LHCN-M2 (cell line): ENCODE measurements around the gene SGMS1. TPM values are rescaled to one million over a fixed set of nuclear protein-coding genes. Genes with fewer than 3 reads are reported as not detected.
"Not testable (repeated sequence)": the region's sequence is repeated elsewhere in the genome, so short reads cannot be mapped to it uniquely, and the experiment has no call there.

ENCODE experiments used
- DNase-seq: peaks from one replicate; pipeline ENCODE4 v3.0.0-alpha.2; 2012; ENCODE audit warnings: low read depth
- total RNA-seq: library from RNA; depleted of rRNA; stranded (reverse); fragments of >200 nt; gene quantifications from 2 replicates; pipeline ENCODE4 v1.2.3, GENCODE V29; 2014

The SGMS1 gene
- total RNA-seq, 1 experiment from 2014 or later, result 32.6 TPM

DNA sequence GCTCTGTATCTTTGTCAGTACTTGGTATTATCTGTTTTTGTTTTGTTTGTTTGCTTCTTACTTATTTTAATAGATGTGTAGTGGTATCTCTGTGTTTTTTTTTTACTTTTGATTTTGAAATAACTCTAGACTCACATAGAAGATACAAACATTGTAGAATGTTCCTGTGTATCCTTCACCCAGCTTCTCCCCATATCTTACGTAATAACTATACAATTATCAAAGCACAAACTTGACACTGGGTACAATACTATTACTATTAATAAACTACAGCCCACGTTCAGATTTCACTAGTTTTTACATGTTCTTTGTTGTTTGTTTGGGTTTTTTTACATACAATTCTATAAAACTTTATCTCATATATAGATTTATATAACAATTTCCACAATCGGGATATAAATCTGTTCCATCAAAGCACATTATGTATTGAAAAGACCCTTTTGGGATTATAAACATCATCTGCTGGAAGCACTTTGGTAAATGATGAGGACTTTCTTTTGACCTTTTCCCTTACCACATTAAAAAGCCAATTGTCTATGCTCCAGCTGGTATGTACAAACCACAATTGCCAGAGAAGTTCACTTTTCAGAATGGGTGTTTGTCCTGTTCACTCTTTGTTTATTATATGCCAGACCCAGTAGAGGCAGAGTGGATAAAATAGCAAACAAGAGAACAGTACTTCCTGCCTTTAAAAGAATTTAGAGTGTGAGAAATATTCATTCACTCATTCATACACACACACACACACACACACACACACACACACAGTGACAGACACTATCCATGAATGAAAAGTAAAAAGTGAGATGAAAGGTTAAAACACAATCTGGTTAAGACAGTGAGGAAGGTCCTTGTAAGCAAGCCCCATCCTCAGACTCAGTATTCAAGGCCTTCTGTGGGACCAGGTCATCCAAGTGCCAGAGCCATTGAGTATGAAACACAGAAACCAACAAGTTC, 113.0 kb downstream of the SGMS1 start:
- no peak for DNase-seq

DNA sequence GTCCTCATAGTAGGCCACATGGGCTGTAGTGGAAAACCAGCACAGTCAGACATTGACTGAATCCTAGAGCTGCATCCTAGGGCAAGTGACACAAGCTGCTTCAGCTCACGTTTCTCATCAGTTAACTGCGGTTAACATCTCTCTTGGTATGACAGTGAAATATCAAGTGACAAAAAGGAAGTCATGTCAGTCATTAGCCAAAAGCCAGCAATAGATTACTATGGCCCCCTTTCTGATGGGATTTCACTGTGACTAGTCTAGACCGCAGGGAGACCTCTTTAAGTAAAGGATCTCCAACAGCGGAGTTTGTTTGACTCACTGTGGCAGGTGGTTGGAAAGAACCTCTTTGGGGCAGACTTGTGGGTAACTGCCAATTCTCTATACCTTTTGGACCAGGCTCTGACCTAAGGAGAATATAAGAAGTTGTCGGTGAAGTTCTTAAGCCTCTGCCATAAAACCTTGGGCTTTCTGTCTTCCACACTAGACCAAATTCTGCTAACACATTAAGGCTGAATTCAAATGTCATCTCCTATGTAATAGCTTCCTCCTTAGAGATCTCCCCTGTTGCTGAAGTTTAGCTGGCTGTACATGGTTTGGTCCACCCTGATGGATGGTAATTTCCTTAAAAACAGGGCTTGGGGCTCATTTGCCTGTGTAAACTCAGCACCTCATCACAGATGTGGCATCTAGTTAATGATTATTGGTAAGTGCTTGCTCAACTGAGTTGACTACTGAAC, 115.3 kb downstream of the SGMS1 start:
- DNase-seq, result no peak

DNA sequence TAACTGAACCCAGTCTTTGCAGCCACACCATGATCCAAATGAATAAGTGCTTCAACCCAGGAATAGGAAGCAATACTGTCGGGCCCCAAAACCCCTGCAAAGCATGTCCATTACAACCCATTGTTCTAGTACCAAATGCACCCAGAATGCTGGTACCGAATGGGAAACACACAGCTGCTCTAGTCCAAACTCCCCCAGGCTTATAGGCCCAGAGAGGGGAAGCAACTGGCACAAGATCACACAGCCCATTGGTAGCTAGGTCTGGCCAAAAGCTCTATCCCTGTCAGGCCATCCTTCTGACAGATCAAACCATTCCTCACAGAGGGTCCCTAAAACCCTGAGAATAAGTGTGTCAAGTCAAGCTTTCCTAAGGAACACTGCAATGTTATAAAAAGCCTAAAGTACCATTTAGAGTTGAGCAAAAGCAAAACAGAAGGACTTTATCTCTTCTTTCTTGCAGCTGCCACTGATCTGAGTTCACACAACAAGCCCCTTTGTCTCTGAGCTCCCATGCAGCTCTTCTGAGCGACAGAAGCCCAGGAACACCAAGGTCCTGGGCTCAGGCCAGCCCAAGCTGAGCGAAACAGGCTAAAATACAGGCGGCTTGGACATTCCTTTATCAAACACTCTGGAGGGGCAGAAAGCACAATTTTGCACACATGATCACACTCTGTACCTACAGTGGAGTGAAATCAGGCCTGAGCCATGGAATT, 116.7 kb downstream of the SGMS1 start:
- DNase-seq, result no peak

DNA sequence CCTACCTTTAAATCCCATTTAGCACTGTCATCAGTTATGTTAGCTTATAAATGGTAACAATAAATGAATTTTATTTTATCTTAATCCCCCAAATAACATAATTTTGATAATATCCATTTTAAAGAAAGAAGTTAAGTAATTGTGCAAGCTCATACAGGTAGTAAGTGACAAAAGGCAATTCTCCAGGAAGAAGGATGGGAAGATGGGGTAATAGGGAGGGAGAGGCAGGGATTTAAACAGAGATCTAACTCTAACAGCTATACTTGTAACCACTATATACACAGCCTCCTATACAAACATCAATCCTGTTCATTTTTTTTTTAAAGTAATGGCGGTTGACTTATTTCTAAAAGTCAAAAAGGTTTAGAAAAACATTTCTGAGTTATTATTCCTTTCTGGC, 119.4 kb downstream of the SGMS1 start:
- no peak for DNase-seq

DNA sequence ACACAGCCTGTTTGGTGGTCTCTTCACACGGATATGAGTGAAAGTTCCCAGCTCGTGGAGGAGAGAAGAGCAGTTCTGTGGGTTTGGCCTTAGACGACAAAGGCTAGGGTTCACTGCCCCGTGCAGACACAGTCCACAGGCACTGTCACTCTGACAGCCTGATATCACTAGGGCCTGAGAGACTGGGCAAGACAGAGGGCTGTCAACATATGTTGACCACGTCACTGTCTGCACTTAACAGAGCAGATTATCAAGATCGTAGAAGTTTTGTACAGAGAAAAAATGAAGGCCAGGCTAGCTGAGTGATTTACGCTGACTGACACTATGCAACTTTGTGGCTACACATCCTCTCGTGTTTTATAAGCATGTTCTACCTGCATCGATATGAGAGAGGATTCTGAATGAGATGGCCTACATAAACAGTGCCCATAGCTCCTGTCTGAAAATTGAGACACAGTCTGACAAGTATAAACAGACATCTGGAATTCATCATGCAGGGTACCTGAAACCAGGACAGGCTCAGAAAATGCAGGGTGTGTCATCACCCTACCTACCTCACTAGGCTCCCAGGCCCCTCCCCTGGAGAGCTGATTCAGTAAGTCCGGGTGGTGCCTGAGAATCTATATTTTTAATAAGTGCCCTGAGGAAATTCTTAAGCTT, 120.0 kb downstream of the SGMS1 start:
- DNase-seq, result no peak

DNA sequence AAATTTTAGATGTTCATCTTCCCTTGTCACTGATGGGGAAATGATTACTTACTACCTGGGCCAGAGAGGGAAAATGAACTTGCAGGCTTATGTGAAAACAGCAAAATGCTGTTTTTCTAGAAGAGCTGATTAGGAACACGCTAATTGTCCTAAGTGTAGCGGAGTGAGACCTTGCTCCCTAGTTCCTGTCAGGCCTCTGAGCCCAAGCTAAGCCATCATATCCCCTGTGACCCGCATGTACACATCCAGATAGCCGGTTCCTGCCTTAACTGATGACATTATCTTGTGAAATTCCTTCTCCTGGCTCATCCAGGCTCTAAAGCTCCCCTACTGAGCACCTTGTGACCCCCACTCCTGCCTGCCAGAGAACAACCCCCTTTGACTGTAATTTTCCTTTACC, 120.6 kb downstream of the SGMS1 start:
- not testable (repeated sequence) for DNase-seq

DNA sequence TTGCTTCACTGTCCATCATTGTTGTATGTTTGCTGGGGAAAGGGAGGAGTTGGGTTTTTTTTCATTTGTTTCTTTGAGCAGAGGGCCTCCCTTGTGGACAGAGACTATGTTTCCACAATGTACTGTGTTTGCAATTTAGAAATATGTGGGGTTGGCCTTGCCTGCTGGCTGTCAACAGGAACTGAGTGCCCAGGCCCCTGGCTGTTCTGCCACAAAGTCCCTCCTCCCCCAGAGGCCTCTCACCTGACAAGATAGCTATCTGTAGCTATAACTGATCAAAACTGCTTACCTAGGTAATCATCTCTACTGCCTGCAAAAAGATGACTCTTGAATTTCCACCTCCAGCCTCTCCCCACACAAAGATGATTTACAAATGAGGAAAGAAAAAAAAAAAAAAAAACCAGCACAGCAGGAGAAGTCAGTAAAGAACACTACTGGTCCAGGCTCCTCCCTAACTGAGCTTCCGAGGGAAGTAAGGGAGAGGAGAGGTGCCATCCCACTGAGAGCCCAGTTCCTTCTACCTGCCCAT, 121.8 kb downstream of the SGMS1 start:
- DNase-seq, result no peak

DNA sequence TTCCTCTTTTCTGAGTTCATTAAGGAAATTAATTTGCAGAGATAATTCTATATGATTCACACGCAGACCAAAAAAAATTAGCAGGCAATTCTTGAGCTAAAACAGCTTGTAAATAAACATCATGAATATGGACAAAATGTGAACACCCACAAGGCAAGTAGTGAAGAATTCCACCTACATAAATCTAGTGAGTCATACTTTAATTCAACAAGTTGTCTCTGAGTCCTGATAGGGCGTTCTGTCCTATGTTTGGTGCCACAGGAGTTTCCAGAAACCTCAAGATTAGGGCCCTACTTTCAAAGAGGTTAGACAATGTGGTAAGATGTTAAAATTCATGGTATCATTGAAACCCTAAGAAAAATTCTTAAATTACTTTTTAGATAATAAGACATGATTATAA, 122.3 kb downstream of the SGMS1 start:
- peak; percentile 21 for DNase-seq

DNA sequence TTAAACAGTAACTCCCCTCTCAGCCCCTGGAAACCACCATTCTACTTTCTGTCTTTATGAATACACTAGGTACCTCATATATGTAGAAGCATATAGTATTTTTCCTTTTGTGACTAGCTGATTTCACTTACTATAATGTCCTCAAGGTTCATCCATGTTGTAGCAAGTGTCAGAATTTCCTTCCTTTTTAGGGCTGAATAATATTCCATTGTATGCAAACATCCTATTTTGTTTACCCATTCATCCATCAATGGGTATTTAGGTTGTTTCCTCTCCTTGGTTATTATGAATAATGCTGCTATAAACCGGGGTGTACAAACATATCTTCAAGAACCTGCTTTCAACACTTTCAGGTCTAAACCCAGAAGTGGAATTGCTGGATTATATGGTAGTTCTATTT, 125.3 kb downstream of the SGMS1 start:
- no peak for DNase-seq

DNA sequence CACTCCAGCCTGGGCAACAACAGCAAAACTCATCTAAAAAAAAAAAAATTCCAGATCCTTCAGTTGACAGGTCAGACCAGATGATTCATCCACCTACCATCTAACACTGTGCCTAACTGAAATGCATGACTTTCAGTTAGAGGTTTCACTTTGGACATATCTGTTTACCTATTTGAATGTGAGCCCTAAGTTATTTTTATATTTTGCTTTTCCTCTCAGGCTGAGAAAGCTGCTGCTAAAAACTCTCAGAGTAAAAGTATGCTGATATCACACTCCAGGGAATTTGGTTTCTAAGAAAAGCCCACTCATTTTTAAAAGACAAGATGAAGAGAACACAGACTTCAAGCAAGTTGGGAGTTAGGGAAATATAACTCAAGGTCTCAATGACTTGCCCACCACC, 126.0 kb downstream of the SGMS1 start:
- DNase-seq, result peak; percentile 83

DNA sequence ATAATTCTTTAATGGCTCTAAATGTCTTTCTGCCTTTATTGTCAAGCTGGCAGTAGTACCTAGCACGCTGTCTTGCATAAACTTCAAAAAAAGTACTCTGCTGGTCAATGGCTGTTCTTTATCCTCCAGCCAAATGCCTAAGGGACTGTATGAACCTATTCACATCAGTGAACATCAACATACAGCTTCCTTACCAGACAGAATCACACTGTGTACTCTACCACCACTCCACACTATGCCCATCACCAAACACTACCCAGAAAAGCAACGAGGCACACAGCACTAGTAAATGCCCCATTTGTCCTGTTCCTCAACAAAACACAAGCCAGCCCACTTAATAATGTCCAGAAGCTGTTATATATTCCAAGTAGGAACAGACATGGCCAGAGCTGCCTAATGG, 127.5 kb downstream of the SGMS1 start:
- no peak for DNase-seq

DNA sequence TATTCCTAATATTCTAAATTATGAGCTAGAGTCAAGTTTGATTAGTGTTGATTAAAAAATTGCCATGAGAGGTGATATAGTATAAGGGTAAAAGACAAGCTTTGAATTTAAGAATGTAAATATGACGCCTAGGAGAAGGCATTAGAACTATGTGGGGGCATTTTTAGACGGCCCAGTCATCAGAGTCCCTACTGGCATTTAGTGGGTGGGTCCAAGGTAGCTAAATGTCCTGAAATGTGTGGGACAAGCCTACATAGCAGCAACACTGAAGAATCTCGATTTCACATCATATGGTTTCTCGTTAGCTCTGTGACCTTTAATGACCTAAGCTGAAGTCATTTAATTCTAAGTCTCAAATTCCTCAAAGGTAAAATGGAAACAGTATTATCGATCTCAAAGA, 133.5 kb downstream of the SGMS1 start:
- DNase-seq, result no peak

DNA sequence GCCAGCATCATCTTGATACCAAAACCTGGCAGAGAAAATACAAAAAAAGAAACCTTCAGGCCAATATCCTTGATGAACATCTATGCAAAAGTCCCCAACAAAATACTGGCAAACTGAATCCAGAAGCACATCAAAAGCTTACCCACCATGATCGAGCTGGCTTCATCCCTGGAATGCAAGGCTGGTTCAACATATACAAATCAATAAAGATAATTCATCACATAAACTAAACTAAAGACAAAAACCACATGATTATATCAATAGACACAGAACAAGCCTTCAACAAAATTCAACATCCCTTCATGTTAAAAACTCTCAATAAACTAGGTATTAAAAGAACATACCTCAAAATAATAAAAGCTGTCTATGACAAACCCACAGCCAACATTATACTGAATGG, 139.2 kb downstream of the SGMS1 start:
- not testable (repeated sequence) for DNase-seq

DNA sequence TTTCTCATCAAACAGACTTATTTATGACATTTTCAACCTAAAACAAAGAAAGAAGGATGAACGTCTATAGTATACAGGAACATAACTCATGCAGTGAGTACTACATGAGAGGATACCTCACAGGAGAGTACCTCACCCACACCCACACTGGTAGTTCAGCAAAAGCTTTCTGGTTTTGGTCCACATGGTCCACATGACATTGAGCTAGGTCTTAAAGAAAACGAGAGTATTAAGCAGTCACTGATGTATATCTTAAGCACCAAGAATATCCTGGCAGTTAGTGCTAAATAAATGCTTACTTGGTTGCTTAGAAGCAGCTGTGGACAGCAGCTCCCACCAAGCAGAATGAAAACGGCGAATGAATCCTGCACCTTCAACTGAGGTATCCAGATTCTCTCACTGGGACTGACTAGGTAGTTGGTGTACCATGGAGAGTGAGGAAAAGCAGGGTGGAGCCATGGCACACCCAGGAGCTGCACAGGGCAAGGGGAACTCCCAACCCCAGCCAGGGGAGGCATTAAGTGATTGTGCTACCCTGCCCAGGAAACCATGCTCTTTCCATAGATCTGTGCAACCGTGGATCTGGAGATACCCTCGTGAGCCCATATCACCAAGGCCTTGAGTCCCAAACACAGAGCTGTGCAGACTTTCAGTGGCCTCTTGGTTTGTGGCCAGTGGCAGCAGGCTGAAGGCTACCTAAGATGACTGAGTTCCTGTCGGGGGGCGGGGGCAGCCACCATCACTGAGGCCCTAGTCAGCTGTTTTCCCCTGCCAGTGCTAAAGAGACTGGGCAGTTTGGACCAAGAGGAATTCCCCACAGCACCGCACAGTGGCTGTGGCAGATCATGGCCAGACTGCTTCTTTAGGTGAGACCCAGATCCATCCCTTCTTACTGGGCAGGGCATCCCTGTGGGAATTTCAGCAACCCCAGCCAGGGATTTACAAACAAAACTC, 143.4 kb downstream of the SGMS1 start:
- no peak for DNase-seq

DNA sequence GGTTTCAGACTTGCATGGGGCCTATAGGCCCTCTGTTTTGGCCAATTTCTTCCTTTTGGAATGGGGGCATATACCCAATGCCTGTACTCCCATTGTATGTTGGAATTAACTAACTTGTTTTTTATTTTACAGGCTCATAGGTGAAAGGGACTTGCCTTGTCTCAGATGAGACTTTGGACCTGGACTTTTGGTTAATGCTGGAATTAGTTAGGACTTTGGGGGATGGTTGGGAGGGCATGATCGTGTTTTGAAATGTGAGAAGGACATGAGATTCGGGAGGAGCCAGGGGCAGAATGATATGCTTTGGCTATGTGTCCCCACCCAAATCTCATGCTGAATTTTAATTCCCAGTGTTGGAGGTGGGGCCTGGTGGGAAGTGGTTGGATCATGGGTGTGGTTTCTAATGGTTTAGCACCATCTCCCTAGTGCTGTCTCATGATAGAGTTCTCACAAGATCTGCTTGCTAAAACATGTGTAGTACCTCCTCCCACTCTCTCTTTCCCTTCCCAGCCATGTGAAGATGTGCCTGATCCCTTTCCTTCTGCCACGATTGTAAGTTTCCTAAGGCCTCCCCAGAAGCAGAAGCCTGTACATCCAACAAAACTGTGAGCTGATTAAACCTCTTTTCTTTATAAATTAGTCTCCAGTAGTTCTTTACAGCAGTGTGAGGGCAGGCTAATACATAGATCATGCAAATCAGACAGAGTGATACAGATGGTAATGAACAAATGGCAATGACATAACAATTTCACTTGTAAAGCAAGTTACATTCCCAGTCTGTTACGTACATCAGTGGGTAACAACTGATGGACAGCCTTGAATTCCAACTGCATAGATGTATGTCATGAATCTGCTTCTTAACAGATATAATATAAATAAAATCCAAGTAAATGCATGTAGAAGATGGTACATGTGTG, 146.2 kb downstream of the SGMS1 start:
- DNase-seq, result no peak

DNA sequence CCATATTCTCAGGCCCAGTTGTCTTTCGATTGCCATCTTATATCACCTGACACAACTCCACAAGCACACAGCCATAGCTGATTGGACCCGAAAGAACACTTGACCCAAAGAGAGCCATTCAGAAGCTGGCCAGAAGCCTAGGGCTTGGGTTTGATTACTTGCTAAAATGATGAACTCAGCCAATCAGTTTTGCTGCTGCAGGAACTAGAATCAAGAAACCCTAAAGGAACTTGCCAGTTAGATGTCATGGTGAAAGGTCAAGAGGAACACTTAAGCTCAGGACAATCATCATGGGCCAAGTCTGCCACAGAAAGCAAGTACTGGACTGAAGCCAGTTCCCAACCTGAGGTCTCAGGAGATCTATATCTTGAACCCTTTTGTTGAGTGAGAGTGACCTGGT, 150.0 kb downstream of the SGMS1 start:
- DNase-seq, result no peak

DNA sequence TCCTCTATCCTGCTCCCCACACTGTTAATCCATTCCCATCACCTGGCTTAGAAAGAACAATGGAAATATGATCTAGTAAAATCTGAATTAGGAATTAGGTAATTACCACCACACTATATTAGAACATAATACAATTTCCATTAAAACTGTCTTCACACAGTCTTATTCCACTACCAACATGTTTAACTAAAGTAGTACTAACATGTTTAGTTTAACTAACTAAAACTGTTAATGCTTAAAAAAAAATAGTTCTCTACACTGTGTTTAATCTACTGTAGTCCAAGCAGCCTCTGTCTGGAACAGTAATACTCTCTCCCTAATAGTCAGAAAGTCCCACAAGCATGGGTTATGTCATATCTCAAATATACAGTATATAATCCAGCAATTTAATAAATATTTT, 150.8 kb downstream of the SGMS1 start:
- no peak for DNase-seq

DNA sequence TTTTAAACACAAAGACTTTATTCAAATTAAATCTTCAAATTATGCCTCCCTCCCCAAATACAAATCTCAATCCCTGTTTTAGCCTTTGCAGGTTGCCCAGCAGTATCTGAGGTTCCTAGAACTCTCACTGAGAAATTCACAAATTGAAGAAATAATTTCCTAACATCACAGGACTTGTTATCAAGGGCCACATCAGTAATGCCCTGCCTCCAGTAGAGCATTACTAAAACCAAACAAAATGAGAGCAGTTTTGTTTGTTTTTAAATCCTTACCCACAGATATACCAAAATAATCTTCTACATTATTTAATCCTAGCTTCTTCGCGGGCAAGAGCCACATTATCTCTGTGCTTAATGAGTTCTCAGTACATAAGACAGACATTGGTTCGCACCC, 152.2 kb downstream of the SGMS1 start:
- no peak for DNase-seq
